ENCODE measurements around the gene FANCI.
A peak's percentile ranks its signal among the peaks of the same experiment; 100 is the strongest.
"Not testable (repeated sequence)": the region's sequence is repeated elsewhere in the genome, so short reads cannot be mapped to it uniquely, and the experiment has no call there.

The FANCI gene

DNA sequence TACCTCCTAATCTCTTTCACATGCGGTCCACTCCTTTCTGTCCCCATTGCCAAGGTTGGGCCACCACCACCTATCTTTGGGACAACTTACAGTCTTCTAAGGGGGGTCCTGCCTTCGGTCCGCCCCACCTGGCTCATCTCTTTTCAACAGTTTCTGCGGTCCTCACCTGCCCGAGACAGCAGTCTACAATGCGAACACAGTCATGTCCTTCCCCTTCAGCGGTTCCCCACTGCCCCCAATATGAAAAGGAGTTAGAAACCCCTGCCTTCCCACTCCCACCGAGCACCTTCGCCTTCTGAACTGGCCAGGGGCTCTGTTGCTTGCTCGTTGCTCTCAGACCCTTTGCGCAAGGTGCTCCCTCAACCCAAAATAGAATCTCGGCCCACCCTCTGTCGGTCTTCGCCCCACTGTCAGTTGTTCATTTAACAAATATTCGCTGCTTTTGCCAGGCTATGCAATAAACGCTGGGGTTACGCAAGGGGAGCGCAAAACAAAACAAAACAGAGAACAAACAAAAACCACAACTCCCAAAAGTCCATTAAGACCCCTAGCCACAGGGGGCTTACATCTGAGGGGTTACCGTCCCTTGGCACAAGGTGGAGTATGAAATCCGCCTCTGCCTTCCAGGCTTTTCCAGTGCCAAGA lies 611 bp upstream of the FANCI start:
- peak overlapping the region; percentile 57 for H3K9ac ChIP-seq (ENCODE audit: insufficient read length, low read depth)
- TF ChIP-seq SUZ12 (IDR thresholded peaks at IDR 0.05; ENCODE audit: extremely low read depth, insufficient read depth, insufficient read length) (no peak), YY1 (IDR thresholded peaks at IDR 0.05; ENCODE audit: insufficient read depth, insufficient read length) (no peak), ZNF274 (IDR thresholded peaks at IDR 0.05; ENCODE audit: low read depth, low read length) (no peak)
- H3K4me3 ChIP-seq (ENCODE audit: insufficient read length, low read depth): peak overlapping the region; percentile 92
- peaks cover 3% of the 10 kb centered on the region for H3K27me3 ChIP-seq (ENCODE audit: insufficient read depth, insufficient read length)
- H3K36me3 ChIP-seq (ENCODE audit: insufficient read depth, insufficient read length, low read length): peaks cover 18% of the 10 kb centered on the region
- peaks cover 3% of the 10 kb centered on the region for H3K4me1 ChIP-seq (ENCODE audit: insufficient read depth, insufficient read length)
- peaks cover 8% of the 10 kb centered on the region; the same call in 1 of the 2 replicates for H3K9me3 ChIP-seq (ENCODE audit: insufficient read depth, low read length)
- no peak for DNase-seq (ENCODE audit: low read depth, low spot score)

GRCh38 chr15:89244574-89244903 lies 760 bp downstream of the FANCI start:
- peaks cover 10% of the 10 kb centered on the region; the same call in 1 of the 2 replicates for H3K9me3 ChIP-seq (ENCODE audit: insufficient read depth, low read length)
- no peak for DNase-seq (ENCODE audit: low read depth, low spot score)
- peak overlapping the region; percentile 92 for H3K4me3 ChIP-seq (ENCODE audit: insufficient read length, low read depth)
- peaks cover 31% of the 10 kb centered on the region for H3K36me3 ChIP-seq (ENCODE audit: insufficient read depth, insufficient read length, low read length)
- TF ChIP-seq YY1 (IDR thresholded peaks at IDR 0.05; ENCODE audit: insufficient read depth, insufficient read length) (no peak), ZNF274 (IDR thresholded peaks at IDR 0.05; ENCODE audit: low read depth, low read length) (no peak), SUZ12 (IDR thresholded peaks at IDR 0.05; ENCODE audit: extremely low read depth, insufficient read depth, insufficient read length) (no peak)
- peaks cover 3% of the 10 kb centered on the region for H3K27me3 ChIP-seq (ENCODE audit: insufficient read depth, insufficient read length)
- H3K4me1 ChIP-seq (ENCODE audit: insufficient read depth, insufficient read length): peaks cover 3% of the 10 kb centered on the region
- peak overlapping the region; percentile 96 for H3K9ac ChIP-seq (ENCODE audit: insufficient read length, low read depth)

DNA sequence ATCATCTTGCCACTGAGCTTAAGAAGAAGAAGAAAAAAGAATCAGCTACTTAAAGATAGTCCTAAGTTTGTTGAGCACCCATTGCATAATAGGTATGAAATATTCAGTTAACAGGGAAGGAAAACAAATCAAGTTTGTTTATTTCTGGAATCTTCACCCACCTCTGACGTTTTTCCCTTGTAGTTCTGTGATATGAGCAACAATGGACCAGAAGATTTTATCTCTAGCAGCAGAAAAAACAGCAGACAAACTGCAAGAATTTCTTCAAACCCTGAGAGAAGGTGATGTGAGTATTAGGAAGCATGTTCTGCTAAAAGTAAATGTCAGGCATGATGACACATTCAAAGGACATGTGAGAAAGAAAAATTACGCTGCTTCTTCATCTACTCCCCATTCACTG lies 3.7 kb downstream of the FANCI start:
- H3K27me3 ChIP-seq (ENCODE audit: insufficient read depth, insufficient read length): peaks cover 3% of the 10 kb centered on the region
- H3K36me3 ChIP-seq (ENCODE audit: insufficient read depth, insufficient read length, low read length): peaks cover 49% of the 10 kb centered on the region
- DNase-seq (ENCODE audit: low read depth, low spot score): no peak
- 0 out of 2 replicates have a peak, but pooled peaks cover 7% of the 10 kb centered on the region for H3K9me3 ChIP-seq (ENCODE audit: insufficient read depth, low read length)
- H3K9ac ChIP-seq (ENCODE audit: insufficient read length, low read depth): no peak overlapping the region
- TF ChIP-seq YY1 (IDR thresholded peaks at IDR 0.05; ENCODE audit: insufficient read depth, insufficient read length) (no peak), SUZ12 (IDR thresholded peaks at IDR 0.05; ENCODE audit: extremely low read depth, insufficient read depth, insufficient read length) (no peak), ZNF274 (IDR thresholded peaks at IDR 0.05; ENCODE audit: low read depth, low read length) (no peak)
- H3K4me1 ChIP-seq (ENCODE audit: insufficient read depth, insufficient read length): peaks cover 3% of the 10 kb centered on the region
- no peak overlapping the region for H3K4me3 ChIP-seq (ENCODE audit: insufficient read length, low read depth)

DNA sequence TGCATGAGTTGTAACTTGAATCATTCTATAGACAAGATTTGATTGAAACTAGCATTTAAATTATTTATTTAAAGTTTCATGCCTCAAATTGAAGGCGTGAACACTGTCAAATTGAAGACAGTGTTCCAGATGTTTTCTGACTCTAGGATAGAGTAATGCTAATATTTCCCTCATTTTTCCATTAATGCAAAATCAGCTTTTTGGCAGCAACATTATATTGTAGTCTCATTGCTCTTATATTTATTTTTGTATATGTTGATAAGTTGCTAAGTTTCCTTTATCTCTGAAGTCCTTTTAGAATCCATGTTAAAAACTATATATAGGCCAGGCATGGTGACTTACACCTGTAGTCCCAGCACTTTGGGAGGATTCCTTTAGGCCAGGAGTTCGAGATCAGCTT lies 4.8 kb downstream of the FANCI start:
- no peak overlapping the region for H3K4me3 ChIP-seq (ENCODE audit: insufficient read length, low read depth)
- H3K27me3 ChIP-seq (ENCODE audit: insufficient read depth, insufficient read length): no peaks in the 10 kb centered on the region
- peaks cover 51% of the 10 kb centered on the region for H3K36me3 ChIP-seq (ENCODE audit: insufficient read depth, insufficient read length, low read length)
- TF ChIP-seq YY1 (IDR thresholded peaks at IDR 0.05; ENCODE audit: insufficient read depth, insufficient read length) (no peak), ZNF274 (IDR thresholded peaks at IDR 0.05; ENCODE audit: low read depth, low read length) (no peak), SUZ12 (IDR thresholded peaks at IDR 0.05; ENCODE audit: extremely low read depth, insufficient read depth, insufficient read length) (no peak)
- no peak for DNase-seq (ENCODE audit: low read depth, low spot score)
- 0 out of 2 replicates have a peak, but pooled peaks cover 7% of the 10 kb centered on the region for H3K9me3 ChIP-seq (ENCODE audit: insufficient read depth, low read length)
- H3K9ac ChIP-seq (ENCODE audit: insufficient read length, low read depth): no peak overlapping the region
- no peaks in the 10 kb centered on the region for H3K4me1 ChIP-seq (ENCODE audit: insufficient read depth, insufficient read length)

GRCh38 chr15:89250142-89250541 lies 6.4 kb downstream of the FANCI start:
- not testable (repeated sequence) for H3K4me3 ChIP-seq (ENCODE audit: insufficient read length, low read depth); H3K27me3 ChIP-seq (ENCODE audit: insufficient read depth, insufficient read length); H3K9me3 ChIP-seq (ENCODE audit: insufficient read depth, low read length); H3K9ac ChIP-seq (ENCODE audit: insufficient read length, low read depth); DNase-seq (ENCODE audit: low read depth, low spot score); H3K4me1 ChIP-seq (ENCODE audit: insufficient read depth, insufficient read length)
- H3K36me3 ChIP-seq (ENCODE audit: insufficient read depth, insufficient read length, low read length): peaks cover 64% of the 10 kb centered on the region

DNA sequence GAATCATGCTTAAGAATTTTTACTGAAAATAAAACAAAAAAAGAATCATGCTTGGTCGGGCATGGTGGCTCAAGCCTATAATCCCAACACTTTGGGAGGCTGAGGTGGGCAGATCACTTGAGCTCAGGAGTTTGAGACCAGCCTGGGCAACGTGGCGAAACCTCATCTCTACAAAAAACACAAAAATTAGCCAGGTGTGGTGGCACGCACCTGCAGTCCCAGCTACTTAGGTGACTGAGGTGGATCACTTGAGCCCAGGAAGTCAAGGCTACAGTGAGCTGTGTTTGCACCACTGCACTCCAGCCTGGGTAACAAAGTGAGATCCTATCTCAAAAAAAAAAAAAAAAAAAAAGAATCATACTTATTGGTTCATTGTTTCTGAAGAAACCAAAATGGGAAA lies 33.5 kb downstream of the FANCI start:
- H3K27me3 ChIP-seq (ENCODE audit: insufficient read depth, insufficient read length); H3K9ac ChIP-seq (ENCODE audit: insufficient read length, low read depth); H3K9me3 ChIP-seq (ENCODE audit: insufficient read depth, low read length); H3K4me1 ChIP-seq (ENCODE audit: insufficient read depth, insufficient read length); H3K4me3 ChIP-seq (ENCODE audit: insufficient read length, low read depth); DNase-seq (ENCODE audit: low read depth, low spot score): not testable (repeated sequence)
- H3K36me3 ChIP-seq (ENCODE audit: insufficient read depth, insufficient read length, low read length): peaks cover 83% of the 10 kb centered on the region

- peaks cover 84% of the 10 kb centered on the region for H3K36me3 ChIP-seq (ENCODE audit: insufficient read depth, insufficient read length, low read length)
Measured at GRCh38 chr15:89278307-89278706, 34.5 kb downstream of the FANCI start.

DNA sequence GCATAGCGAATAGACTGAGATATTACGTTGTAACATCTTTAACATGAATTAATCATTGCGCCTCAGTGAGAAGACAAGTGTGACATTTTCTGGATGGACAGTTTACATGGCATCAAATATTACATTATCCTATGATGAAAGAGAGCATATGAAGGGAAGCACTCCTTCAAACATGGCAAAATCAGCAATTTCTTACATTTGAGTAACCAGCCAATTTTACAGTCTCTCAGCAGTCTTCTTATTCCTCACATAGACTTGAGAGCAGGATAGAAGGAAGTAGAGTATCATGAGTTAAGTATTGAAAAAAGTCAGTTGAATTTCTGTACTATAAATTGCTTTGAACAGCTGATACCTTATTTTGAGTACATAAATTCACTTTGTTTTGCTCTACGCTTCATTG lies 38.9 kb downstream of the FANCI start:
- H3K9ac ChIP-seq (ENCODE audit: insufficient read length, low read depth): no peak overlapping the region
- TF ChIP-seq ZNF274 (IDR thresholded peaks at IDR 0.05; ENCODE audit: low read depth, low read length) (no peak), YY1 (IDR thresholded peaks at IDR 0.05; ENCODE audit: insufficient read depth, insufficient read length) (no peak), SUZ12 (IDR thresholded peaks at IDR 0.05; ENCODE audit: extremely low read depth, insufficient read depth, insufficient read length) (no peak)
- peaks cover 89% of the 10 kb centered on the region for H3K36me3 ChIP-seq (ENCODE audit: insufficient read depth, insufficient read length, low read length)
- H3K4me3 ChIP-seq (ENCODE audit: insufficient read length, low read depth): no peak overlapping the region
- H3K27me3 ChIP-seq (ENCODE audit: insufficient read depth, insufficient read length): no peaks in the 10 kb centered on the region
- H3K9me3 ChIP-seq (ENCODE audit: insufficient read depth, low read length): peaks cover 15% of the 10 kb centered on the region; the same call in 1 of the 2 replicates
- DNase-seq (ENCODE audit: low read depth, low spot score): no peak
- no peaks in the 10 kb centered on the region for H3K4me1 ChIP-seq (ENCODE audit: insufficient read depth, insufficient read length)

More at GRCh38 chr15:89278307-89278706, 34.5 kb downstream of the FANCI start:
- Histone ChIP-seq H3K27me3 (ENCODE audit: insufficient read depth, insufficient read length) (no peaks in the 10 kb centered on the region), H3K9ac (ENCODE audit: insufficient read length, low read depth) (no peak overlapping the region), H3K4me3 (ENCODE audit: insufficient read length, low read depth) (no peak overlapping the region), H3K4me1 (ENCODE audit: insufficient read depth, insufficient read length) (no peaks in the 10 kb centered on the region), H3K9me3 (ENCODE audit: insufficient read depth, low read length) (no peaks in the 10 kb centered on the region)
- TF ChIP-seq ZNF274 (IDR thresholded peaks at IDR 0.05; ENCODE audit: low read depth, low read length): no peak
- no peak for DNase-seq (ENCODE audit: low read depth, low spot score)
